NT2/D1 (cell line): ENCODE measurements around the gene RNF151.

Source experiments
- YY1 ChIP-seq: IDR thresholded peaks from 2 replicates; pipeline ENCODE4 v1.6.1; 2011; ENCODE audit not compliant: insufficient read length, insufficient read depth
- ZNF274 ChIP-seq: IDR thresholded peaks from 2 replicates; pipeline ENCODE4 v1.6.1; 2011; ENCODE audit warnings: mild to moderate bottlenecking, low read depth, low read length

- TF ChIP-seq ZNF274 (no peak), YY1 (no peak)
These were observed 46.9 kb downstream of the RNF151 start for GRCh38 chr16:2013527-2013926.
